SK-N-SH (cell line): Measurements from ENCODE around the gene BRAT1. TPM values are rescaled to one million over a fixed set of nuclear protein-coding genes. Genes with fewer than 3 reads are reported as not detected.

Source experiments
- CTCF ChIA-PET: fragments of 300-600, 350-600 bp; formaldehyde crosslinking; extraction: SDS; loops from one replicate; lab custom pipeline; 2021; lab: Yijun Ruan, JAX
- POLR2A ChIA-PET: fragments of 350-600 bp; sonication (Branson Sonifier 250); formaldehyde crosslinking; extraction: SDS; loops from one replicate; lab custom pipeline; 2020; ENCODE audit warnings: antibody characterized with exemption, inconsistent platforms; lab: Yijun Ruan, JAX
- DNase-seq: peaks from one replicate; pipeline ENCODE4 v3.0.0; 2012
- H2AFZ ChIP-seq: fragments of 200-600 bp; sonication (generic); 2 replicates; pipeline ENCODE4 v1.8.1; 2016; ENCODE audit warnings: antibody characterized with exemption, mild to moderate bottlenecking, low read depth
- H3F3A ChIP-seq: fragments of 200-600 bp; sonication (generic); replicated peaks from 2 replicates; pipeline ENCODE3; 2016; ENCODE audit warnings: antibody characterized with exemption, mild to moderate bottlenecking; ENCODE audit not compliant: insufficient read depth
- H3K27ac ChIP-seq, 2 experiments: fragments of 200-500 bp in 1 of 2; fragments of 200-600 bp in 1 of 2; sonication (Bioruptor generic) in 1 of 2; sonication (generic), shearing (Covaris generic) in 1 of 2; 2 replicates each; pipeline versions ENCODE4 v1.5.1 to v1.6.1; 2014 to 2016; ENCODE audit warnings: low read depth in 2 of 2, inconsistent platforms in 1 of 2, low read length in 1 of 2, mild to moderate bottlenecking in 1 of 2, mixed read lengths in 1 of 2
- H3K27me3 ChIP-seq: fragments of 200-600 bp; sonication (generic), shearing (Covaris generic); 2 replicates; pipeline ENCODE4 v1.6.1; 2016; ENCODE audit warnings: mixed run types; ENCODE audit not compliant: insufficient read depth
- H3K36me3 ChIP-seq, 2 experiments: fragments of 200-500 bp in 1 of 2; fragments of 200-600 bp in 1 of 2; sonication (Bioruptor generic) in 1 of 2; sonication (generic) in 1 of 2; replicated peaks in 1 of 2; 2 replicates each; pipeline versions ENCODE3 to v1.5.1; 2014 to 2016; ENCODE audit warnings: low read length in 1 of 2, mild to moderate bottlenecking in 1 of 2; ENCODE audit not compliant: insufficient read depth in 2 of 2, control insufficient read depth in 1 of 2
- H3K4me1 ChIP-seq, 2 experiments: fragments of 200-500 bp in 1 of 2; fragments of 200-600 bp in 1 of 2; sonication (Bioruptor generic) in 1 of 2; sonication (generic), shearing (Covaris generic) in 1 of 2; 2 replicates each; pipeline versions ENCODE4 v1.5.1 to v1.6.1; 2014 to 2016; ENCODE audit warnings: low read depth in 1 of 2, low read length in 1 of 2, mixed run types in 1 of 2; ENCODE audit not compliant: insufficient read depth in 2 of 2, control insufficient read depth in 1 of 2
- H3K4me2 ChIP-seq: fragments of 200-600 bp; sonication (generic), shearing (Covaris generic); 2 replicates; pipeline ENCODE4 v1.6.1; 2017; ENCODE audit warnings: mixed run types
- H3K4me3 ChIP-seq, 2 experiments: fragments of 200-500 bp in 1 of 2; fragments of 200-600 bp in 1 of 2; sonication (Bioruptor generic) in 1 of 2; sonication (generic), shearing (Covaris generic) in 1 of 2; 2 replicates each; pipeline versions ENCODE4 v1.5.1 to v1.8.1; 2014 to 2016; ENCODE audit warnings: low read depth in 2 of 2, inconsistent platforms in 1 of 2, low read length in 1 of 2, mild to moderate bottlenecking in 1 of 2, mixed read lengths in 1 of 2, moderate library complexity in 1 of 2
- H3K79me2 ChIP-seq: fragments of 200-600 bp; sonication (generic); 2 replicates; pipeline ENCODE4 v1.8.1; 2017; ENCODE audit warnings: mild to moderate bottlenecking; ENCODE audit not compliant: insufficient read depth
- H3K9ac ChIP-seq: fragments of 200-600 bp; sonication (generic); 2 replicates; pipeline ENCODE4 v1.6.1; 2017; ENCODE audit warnings: mixed run types
- H3K9me2 ChIP-seq: fragments of 200-600 bp; sonication (generic); 2 replicates; pipeline ENCODE4 v1.6.1; 2017; ENCODE audit warnings: mixed run types
- H3K9me3 ChIP-seq: fragments of 200-600 bp; sonication (generic); 2 replicates; pipeline ENCODE4 v1.6.1; 2017; ENCODE audit warnings: mixed run types, mild to moderate bottlenecking, moderate library complexity
- H4K20me1 ChIP-seq: fragments of 200-600 bp; sonication (generic); 2 replicates; pipeline ENCODE4 v1.6.1; 2017; ENCODE audit warnings: mild to moderate bottlenecking, mixed run types; ENCODE audit not compliant: insufficient read depth
- CHD2 ChIP-seq: fragments of 150-350 bp; IDR thresholded peaks from 2 replicates; pipeline ENCODE4 v1.6.1; 2018; ENCODE audit warnings: low read length; ENCODE audit not compliant: partially characterized antibody
- ELF1 ChIP-seq: IDR thresholded peaks from 2 replicates; pipeline ENCODE4 v1.4.0; 2012
- EP300 ChIP-seq, 2 experiments: IDR thresholded peaks; 2 replicates each; pipeline versions ENCODE4 v1.4.0 to v1.6.1; 2012; ENCODE audit warnings: borderline replicate concordance in 1 of 2, low read depth in 1 of 2, low read length in 1 of 2
- FOSL2 ChIP-seq: IDR thresholded peaks from 2 replicates; pipeline ENCODE4 v1.4.0; 2012; ENCODE audit warnings: low read depth, mild to moderate bottlenecking, moderate library complexity, borderline replicate concordance
- GABPA ChIP-seq: IDR thresholded peaks from 2 replicates; pipeline ENCODE4 v1.4.0; 2012; ENCODE audit warnings: low read depth, mild to moderate bottlenecking
- GATA2 ChIP-seq: sonication (generic); formaldehyde crosslinking; IDR thresholded peaks from 2 replicates; pipeline ENCODE4 v1.5.0; 2020; ENCODE audit warnings: mild to moderate bottlenecking, missing genetic modification reagents
- IRF3 ChIP-seq: fragments of 150-350 bp; IDR thresholded peaks from 2 replicates; pipeline ENCODE4 v1.6.1; 2016; ENCODE audit warnings: mild to moderate bottlenecking, low read depth, low read length
- JUND ChIP-seq: IDR thresholded peaks from 2 replicates; pipeline ENCODE4 v1.4.0; 2012
- MEF2A ChIP-seq: IDR thresholded peaks from 2 replicates; pipeline ENCODE4 v1.4.0; 2012; ENCODE audit warnings: low read depth, borderline replicate concordance
- NFIC ChIP-seq: IDR thresholded peaks from 2 replicates; pipeline ENCODE4 v1.4.0; 2012; ENCODE audit warnings: borderline replicate concordance
- NRF1 ChIP-seq: IDR thresholded peaks from 2 replicates; pipeline ENCODE4 v1.6.1; 2012; ENCODE audit warnings: low read depth, mild to moderate bottlenecking, low read length
- PBX3 ChIP-seq: IDR thresholded peaks from 2 replicates; pipeline ENCODE4; 2012
- POLR2AphosphoS5 ChIP-seq: IDR thresholded peaks from 2 replicates; pipeline ENCODE4 v1.6.1; 2012; ENCODE audit warnings: low read depth, low read length
- RAD21 ChIP-seq: IDR thresholded peaks from 2 replicates; pipeline ENCODE4 v1.6.1; 2012; ENCODE audit warnings: mild to moderate bottlenecking, low read length
- RCOR1 ChIP-seq: fragments of 150-350 bp; IDR thresholded peaks from 2 replicates; pipeline ENCODE4 v1.6.1; 2017; ENCODE audit warnings: antibody characterized with exemption, low read length
- RFX5 ChIP-seq: IDR thresholded peaks from 2 replicates; pipeline ENCODE4 v1.6.1; 2012; ENCODE audit warnings: mild to moderate bottlenecking, improper control_type of control experiment, low read length
- RXRA ChIP-seq: IDR thresholded peaks from 2 replicates; pipeline ENCODE4 v1.4.0; 2012; ENCODE audit warnings: low read depth, mild to moderate bottlenecking, borderline replicate concordance
- SMC3 ChIP-seq: IDR thresholded peaks from 2 replicates; pipeline ENCODE4 v1.6.1; 2012; ENCODE audit warnings: low read depth, low read length, improper control_type of control experiment
- TCF12 ChIP-seq: IDR thresholded peaks from 2 replicates; pipeline ENCODE4 v1.4.0; 2012
- TEAD4 ChIP-seq: IDR thresholded peaks from 2 replicates; pipeline ENCODE4 v1.4.0; 2012; ENCODE audit warnings: mild to moderate bottlenecking, borderline replicate concordance; ENCODE audit not compliant: insufficient read depth
- YY1 ChIP-seq: IDR thresholded peaks from 2 replicates; pipeline ENCODE4 v1.4.0; 2012; ENCODE audit warnings: low read depth, mild to moderate bottlenecking
- WGBS: methylation state at CpG from one replicate; pipeline ENCODE4 v1.1.6; 2017; ENCODE audit warnings: low lambda C conversion rate; 5-methylcytosine and 5-hydroxymethylcytosine counted together
- polyA plus RNA-seq, 3 experiments: library from polyadenylated mRNA; depleted of rRNA; stranded (reverse); fragments of >200 nt; gene quantifications; 2 replicates each; pipeline ENCODE4 v1.2.3, GENCODE V29; 2012

BRAT1 gene
- polyA plus RNA-seq, 1 of the 3 experiments (the other 2 are of a cell fraction) = 36.2 TPM

- CTCF ChIA-PET = interaction anchor here (0.5 to 1.9 kb wide), 7 partner anchors 16 to 776 kb away, joined by 3 to 5 read pairs (median 4); no protein-coding TSS in a partner anchor
- H3K36me3 ChIP-seq = peaks cover 6 to 7% of the 10 kb centered on the region in 2 experiments
- no peak overlapping the region for H3K27ac ChIP-seq
- peak overlapping the region; percentile 90; the same call in 1 of the 2 replicates for H3K4me2 ChIP-seq
- TF ChIP-seq SMC3 = no peak
- TF ChIP-seq, all 33 proteins: peak for 0
- no peak for DNase-seq
- POLR2A ChIA-PET = no interaction called here
- H3K4me1 ChIP-seq = peaks cover 60 to 66% of the 10 kb centered on the region in 2 experiments; a peak in 3 of 4 replicates
- H3K9ac ChIP-seq = no peak overlapping the region
- H2AFZ ChIP-seq = no peak overlapping the region
- H3K79me2 ChIP-seq = peaks cover 47% of the 10 kb centered on the region
- H3K9me3 ChIP-seq = no peaks in the 10 kb centered on the region
- peaks cover 10% of the 10 kb centered on the region; the same call in 1 of the 2 replicates for H4K20me1 ChIP-seq
- no peaks in the 10 kb centered on the region for H3K9me2 ChIP-seq
- 91% methylated on average over 44 of the region's 53 CpGs for WGBS
- H3K27me3 ChIP-seq = no peaks in the 10 kb centered on the region
- H3F3A ChIP-seq = peaks cover 51% of the 10 kb centered on the region
- H3K4me3 ChIP-seq = no peak overlapping the region
Measured at GRCh38 chr7:2524808-2525657, 30.3 kb downstream of the BRAT1 start.

GRCh38 chr7:2523941-2524807 is 31.1 kb downstream of the BRAT1 start:
- Histone ChIP-seq H2AFZ (no peak overlapping the region), H3K4me3 (no peak overlapping the region; a peak in 1 of 4 replicates), H4K20me1 (peaks cover 10% of the 10 kb centered on the region; the same call in 1 of the 2 replicates), H3K27ac (peak overlapping the region; percentile 48 to 56), H3K9me3 (no peaks in the 10 kb centered on the region), H3K36me3 (peaks cover 6 to 7% of the 10 kb centered on the region in 2 experiments), H3K4me2 (peak overlapping the region; percentile 90), H3F3A (peaks cover 48% of the 10 kb centered on the region), H3K9ac (peak overlapping the region; percentile 51; the same call in 1 of the 2 replicates), H3K27me3 (no peaks in the 10 kb centered on the region), H3K79me2 (peaks cover 48% of the 10 kb centered on the region), H3K9me2 (no peaks in the 10 kb centered on the region), H3K4me1 (peaks cover 54 to 61% of the 10 kb centered on the region in 2 experiments; a peak in 3 of 4 replicates)
- CTCF ChIA-PET = interaction anchor here (0.5 to 1.9 kb wide), 6 partner anchors 28 to 775 kb away, joined by 3 to 5 read pairs (median 4); no protein-coding TSS in a partner anchor
- peak; percentile 91 for DNase-seq
- POLR2A ChIA-PET = interaction anchor here (1.2 kb wide), 1 partner anchor 28 kb away, joined by 3 read pairs; no protein-coding TSS in a partner anchor
- WGBS = 69% methylated on average over 30 of the region's 51 CpGs
- TF ChIP-seq JUND = peak; percentile 66; the same call in 1 of the 2 replicates
- TF ChIP-seq NFIC = peak; percentile 90
- no peak for TF ChIP-seq TEAD4
- no peak; the same call in 1 of the 2 replicates for TF ChIP-seq RXRA
- TF ChIP-seq ELF1 = no peak
- no peak for TF ChIP-seq YY1
- TF ChIP-seq GABPA = no peak
- TF ChIP-seq RCOR1 = 0 out of 2 replicates have a peak, but pooled peaks have one; percentile 15
- peak; percentile 51 for TF ChIP-seq TCF12
- peak; percentile 88; the same call in 1 of the 2 replicates for TF ChIP-seq FOSL2
- no peak for TF ChIP-seq IRF3
- TF ChIP-seq GATA2 (CRISPR knock-in tag) = no peak
- TF ChIP-seq PBX3 = no peak; the same call in 1 of the 2 replicates
- TF ChIP-seq SMC3 = no peak; the same call in 1 of the 2 replicates
- no peak for TF ChIP-seq MEF2A
- TF ChIP-seq NRF1 = no peak
- TF ChIP-seq RFX5 = no peak
- TF ChIP-seq RAD21 = peak; percentile 10; the same call in 1 of the 2 replicates
- TF ChIP-seq CHD2 = peak; percentile 22
- TF ChIP-seq EP300 (IDR thresholded peaks at IDR 0.05; ENCODE audit: borderline replicate concordance in 1 of 2, low read depth in 1 of 2, low read length in 1 of 2) = peak; percentile 40 to 49; a peak in 1 of 4 replicates
- TF ChIP-seq POLR2AphosphoS5 = no peak
